ENCODE measurements around the gene BCDIN3D. TPM values are rescaled to one million over a fixed set of nuclear protein-coding genes. Genes with fewer than 3 reads are reported as not detected.

BCDIN3D gene
- total RNA-seq, 3 donors from 2014 or later (not counting 1 experiment from before 2014, with no cell fraction given) = 4.0 to 6.0 (median 4.4) TPM

DNA sequence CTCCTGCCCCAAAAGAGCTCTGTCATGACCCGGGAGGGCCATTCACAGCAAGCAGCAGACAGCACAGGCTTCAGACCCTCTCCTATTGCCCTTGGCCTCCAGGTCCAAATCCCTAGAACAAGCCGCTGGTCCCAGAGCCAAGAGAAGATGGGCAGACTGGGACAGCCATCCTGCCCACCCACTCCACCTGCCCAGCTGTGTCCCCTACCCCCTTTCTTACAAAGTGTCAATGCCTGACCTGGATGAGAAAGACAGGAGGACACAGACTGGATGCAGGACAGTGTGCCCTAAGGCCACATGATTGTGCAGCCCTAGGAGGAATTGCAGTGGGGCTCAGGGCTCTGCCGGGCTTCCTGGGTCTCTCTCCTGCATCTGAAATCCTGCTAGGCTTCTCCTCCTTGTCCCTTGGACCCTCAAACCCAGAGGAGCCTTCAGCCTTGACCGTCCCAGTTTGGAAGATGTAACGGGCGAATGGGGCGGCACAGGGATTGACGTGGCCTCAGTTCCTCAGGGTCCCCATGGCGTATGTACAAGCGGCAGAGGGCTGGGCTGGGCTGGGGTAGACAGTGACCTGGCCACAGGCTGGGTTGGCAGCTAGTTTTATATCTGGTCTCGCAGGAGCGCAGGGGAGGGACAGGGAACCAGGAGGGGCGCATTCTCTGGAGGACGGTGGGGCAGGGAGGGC lies 27.1 kb upstream of the BCDIN3D start:
- no peaks in the 10 kb centered on the region for H3K4me1 ChIP-seq (ENCODE audit: control insufficient read depth, insufficient read depth, low read length)
- H3K27me3 ChIP-seq (ENCODE audit: control insufficient read depth, insufficient read depth, low read length) = no peaks in the 10 kb centered on the region
- WGBS (ENCODE audit: insufficient coverage) = 90% methylated on average over 14 of the region's 14 CpGs
- no peak overlapping the region for H3K4me3 Mint-ChIP-seq
- no peaks in the 10 kb centered on the region for H3K9me3 ChIP-seq (ENCODE audit: control insufficient read depth, insufficient read depth, low read length)
- ATAC-seq (no peak), DNase-seq (no peak)
- intact Hi-C loops (cut with micrococcal nuclease) = loop anchor here (5.0 kb wide), 1 partner anchor 187 kb away; the partner anchor contains the start of gene ASIC1
- H3K9me3 Mint-ChIP-seq = no peaks in the 10 kb centered on the region
- H3K4me3 ChIP-seq (ENCODE audit: low read length) = no peak overlapping the region
- peaks cover 0 to 5% of the 10 kb centered on the region in 2 donors for H3K4me1 Mint-ChIP-seq
- no peak overlapping the region for H3K27ac Mint-ChIP-seq
- H3K36me3 Mint-ChIP-seq = no peaks in the 10 kb centered on the region
- TF ChIP-seq CTCF (IDR thresholded peaks at IDR 0.05) = no peak
- no peak overlapping the region for H3K27ac ChIP-seq (ENCODE audit: low read length)
- H3K27me3 Mint-ChIP-seq (ENCODE audit: low read depth in 2 of 2) = peaks cover under 1 to 4% of the 10 kb centered on the region in 2 donors
- no peaks in the 10 kb centered on the region for H3K36me3 ChIP-seq (ENCODE audit: control insufficient read depth, insufficient read depth, low read length)

DNA sequence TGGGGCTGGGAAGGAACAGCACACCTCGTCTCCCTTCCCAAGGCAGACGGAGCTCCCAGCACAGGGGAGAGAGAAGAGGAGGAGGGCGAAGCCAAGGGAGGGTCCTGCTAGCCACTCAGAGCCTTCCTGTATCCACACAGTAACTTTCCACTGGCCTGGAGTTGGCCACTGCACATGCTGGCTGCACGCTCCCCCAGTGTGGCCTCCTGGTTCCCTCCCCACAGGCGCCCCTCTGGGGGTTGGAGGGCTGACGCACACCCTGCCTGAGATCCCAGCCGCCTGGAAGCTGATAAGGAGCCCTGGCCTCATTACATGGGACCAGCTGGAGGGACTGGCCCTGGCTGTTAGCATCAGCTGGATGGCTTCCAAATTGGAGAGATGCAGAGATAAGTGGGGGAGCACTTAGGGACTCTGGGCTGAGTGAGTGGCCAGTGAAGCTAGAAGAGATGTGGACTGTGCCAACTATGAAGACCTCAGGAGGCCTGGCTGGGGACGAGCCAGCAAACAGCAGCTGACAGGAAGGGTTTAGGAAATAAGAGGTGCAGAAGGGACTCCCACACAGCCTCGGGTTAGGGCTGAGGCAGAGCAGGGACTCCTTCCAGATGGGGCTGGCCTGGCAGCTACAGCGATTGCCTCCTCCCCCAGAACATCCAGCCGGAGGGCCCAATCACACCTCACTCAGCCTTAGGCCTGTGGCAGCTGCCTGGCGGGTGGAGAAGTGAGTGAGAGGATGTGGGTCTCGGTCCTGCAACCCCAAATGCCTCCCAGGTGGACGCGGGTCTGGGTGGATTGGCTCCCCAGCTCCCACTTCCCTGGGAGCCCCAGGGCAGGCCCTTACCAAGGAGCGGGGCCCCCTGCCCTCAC lies 26.3 kb upstream of the BCDIN3D start:
- WGBS (ENCODE audit: insufficient coverage) = 55% methylated on average over 11 of the region's 16 CpGs
- Histone ChIP-seq H3K4me1 (ENCODE audit: control insufficient read depth, insufficient read depth, low read length) (no peaks in the 10 kb centered on the region), H3K36me3 (ENCODE audit: control insufficient read depth, insufficient read depth, low read length) (no peaks in the 10 kb centered on the region), H3K27me3 (ENCODE audit: control insufficient read depth, insufficient read depth, low read length) (no peaks in the 10 kb centered on the region), H3K4me3 (ENCODE audit: low read length) (no peak overlapping the region), H3K27ac (ENCODE audit: low read length) (no peak overlapping the region), H3K9me3 (ENCODE audit: control insufficient read depth, insufficient read depth, low read length) (no peaks in the 10 kb centered on the region)
- H3K27me3 Mint-ChIP-seq (ENCODE audit: low read depth in 2 of 2) = peaks cover 0 to 8% of the 10 kb centered on the region in 2 donors
- no peak for ATAC-seq
- peak overlapping the region in 1 of 2 donors; percentile 57 for H3K27ac Mint-ChIP-seq
- no peaks in the 10 kb centered on the region for H3K9me3 Mint-ChIP-seq
- DNase-seq = no peak
- intact Hi-C loops (cut with micrococcal nuclease) = loop anchor here (5.0 kb wide), 1 partner anchor 188 kb away; the partner anchor contains the start of gene ASIC1
- H3K4me3 Mint-ChIP-seq = no peak overlapping the region
- no peaks in the 10 kb centered on the region for H3K36me3 Mint-ChIP-seq
- H3K4me1 Mint-ChIP-seq = peaks cover 0 to 5% of the 10 kb centered on the region in 2 donors
- TF ChIP-seq CTCF (IDR thresholded peaks at IDR 0.05) = no peak

- H3K27ac Mint-ChIP-seq = no peak overlapping the region
- Histone ChIP-seq H3K4me3 (ENCODE audit: low read length) (no peak overlapping the region), H3K27ac (ENCODE audit: low read length) (no peak overlapping the region), H3K4me1 (ENCODE audit: control insufficient read depth, insufficient read depth, low read length) (no peaks in the 10 kb centered on the region), H3K36me3 (ENCODE audit: control insufficient read depth, insufficient read depth, low read length) (no peaks in the 10 kb centered on the region), H3K27me3 (ENCODE audit: control insufficient read depth, insufficient read depth, low read length) (no peaks in the 10 kb centered on the region), H3K9me3 (ENCODE audit: control insufficient read depth, insufficient read depth, low read length) (no peaks in the 10 kb centered on the region)
- 93% methylated on average over 16 of the region's 16 CpGs for WGBS (ENCODE audit: insufficient coverage)
- H3K4me3 Mint-ChIP-seq = no peak overlapping the region
- peaks cover 0 to 10% of the 10 kb centered on the region in 2 donors for H3K27me3 Mint-ChIP-seq (ENCODE audit: low read depth in 2 of 2)
- H3K4me1 Mint-ChIP-seq = peaks cover 0 to 5% of the 10 kb centered on the region in 2 donors
- intact Hi-C loops (cut with micrococcal nuclease) = loop anchor here (5.0 kb wide), 1 partner anchor 189 kb away; the partner anchor contains the start of gene ASIC1
- H3K36me3 Mint-ChIP-seq = no peaks in the 10 kb centered on the region
- TF ChIP-seq CTCF (IDR thresholded peaks at IDR 0.05) = no peak
- no peaks in the 10 kb centered on the region for H3K9me3 Mint-ChIP-seq
- DNase-seq (no peak), ATAC-seq (no peak)
These were observed 25.5 kb upstream of the BCDIN3D start for GRCh38 chr12:49868449-49868848.
